Uterus (tissue), 4 donors: ENCODE results near the gene EPB41L3. TPM values are rescaled to one million over a fixed set of nuclear protein-coding genes. Genes with fewer than 3 reads are reported as not detected.

Experiments
- DNase-seq, 2 donors: peaks; one replicate each; pipeline ENCODE4 v3.0.0-alpha.2; 2019 to 2020
- H3K27ac ChIP-seq, 2 donors: fragments of 200-600 bp; sonication (generic); 1 replicate in 1 of 2; 2 replicates in 1 of 2; pipeline ENCODE4 v1.5.1; 2016 to 2018
- H3K27me3 ChIP-seq, 2 donors: fragments of 200-600 bp; sonication (generic); one replicate each; pipeline ENCODE4 v1.5.1; 2018 to 2019; ENCODE audit warnings: control low read depth in 1 of 2
- H3K36me3 ChIP-seq, 2 donors: fragments of 200-600 bp; sonication (generic); one replicate each; pipeline ENCODE4 v1.5.1; 2019; ENCODE audit warnings: control low read depth in 1 of 2
- H3K4me1 ChIP-seq, 2 donors: fragments of 200-600 bp; sonication (generic); one replicate each; pipeline ENCODE4 v1.5.1; 2018 to 2019; ENCODE audit warnings: control low read depth in 1 of 2
- H3K4me3 ChIP-seq, 2 donors: fragments of 200-600 bp; sonication (generic); 1 replicate in 1 of 2; 2 replicates in 1 of 2; pipeline ENCODE4 v1.5.1; 2018 to 2019; ENCODE audit warnings: mild to moderate bottlenecking in 1 of 2
- H3K9me3 ChIP-seq, 2 donors: fragments of 200-600 bp; sonication (generic); one replicate each; pipeline ENCODE4 v1.5.1; 2019; ENCODE audit warnings: control low read depth in 1 of 2
- CTCF ChIP-seq, 4 experiments: fragments of 200-600 bp in 2 of 4; fragments of 450-650 bp in 2 of 4; sonication (generic) in 2 of 4; IDR thresholded peaks; one replicate each; pipeline ENCODE4 v1.5.1; 2016 to 2019; ENCODE audit warnings: antibody characterized with exemption in 4 of 4, mild to moderate bottlenecking in 2 of 4, moderate library complexity in 1 of 4
- POLR2A ChIP-seq, 2 donors: fragments of 450-650 bp; IDR thresholded peaks; one replicate each; pipeline ENCODE4 v1.6.1; 2016; ENCODE audit warnings: antibody characterized with exemption in 2 of 2, mild to moderate bottlenecking in 1 of 2, moderate library complexity in 1 of 2
- intact Hi-C: fragments of 100-400 bp; cut with DNase I; formaldehyde crosslinking; loops from one replicate; pipeline ENCODE4 v1.15.1; 2023; ENCODE audit warnings: low total_unique reads
- total RNA-seq, 4 donors: library from RNA; depleted of rRNA in 3 of 4; stranded (reverse); fragments of >200 nt in 3 of 4; gene quantifications; one replicate each; pipeline versions ENCODE4 v1.1.0 to v1.2.4, GENCODE V29; 2014 to 2023
- donor health status: DM: yes; HTN: yes; CAD: no.

Gene EPB41L3
- total RNA-seq, 4 donors from 2014 or later: 31.5 to 111 (median 57.1) TPM

DNA sequence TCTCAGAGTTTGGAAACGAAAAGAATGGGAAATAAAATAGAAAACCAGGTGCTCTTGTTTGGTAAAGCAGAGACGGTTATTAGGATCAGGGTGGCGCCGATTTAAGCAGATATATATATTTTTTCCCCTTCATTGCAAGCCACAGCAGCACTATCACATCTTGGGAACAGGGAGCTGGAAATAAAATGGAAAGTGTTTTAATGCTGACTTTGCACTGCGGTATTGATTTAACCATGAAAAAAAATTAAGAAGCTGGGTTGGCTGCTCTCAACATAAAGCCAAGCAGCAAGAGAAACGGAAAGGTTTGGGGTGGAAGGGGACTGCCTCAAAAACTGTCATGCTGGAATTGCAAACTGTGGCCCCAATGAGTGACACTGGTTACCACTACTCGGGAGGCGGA lies 145.5 kb downstream of the EPB41L3 start:
- H3K4me1 ChIP-seq: no peaks in the 10 kb centered on the region
- H3K27ac ChIP-seq: no peak overlapping the region
- no peaks in the 10 kb centered on the region for H3K9me3 ChIP-seq
- TF ChIP-seq CTCF (IDR thresholded peaks at IDR 0.05): no peak
- TF ChIP-seq POLR2A (IDR thresholded peaks at IDR 0.05): no peak
- no peak overlapping the region for H3K4me3 ChIP-seq
- H3K36me3 ChIP-seq: no peaks in the 10 kb centered on the region
- no peaks in the 10 kb centered on the region for H3K27me3 ChIP-seq
- no peak for DNase-seq
- intact Hi-C loops: no loop called here

GRCh38 chr18:5397102-5397501 lies 146.7 kb downstream of the EPB41L3 start:
- H3K4me1 ChIP-seq: no peaks in the 10 kb centered on the region
- TF ChIP-seq POLR2A (IDR thresholded peaks at IDR 0.05): no peak
- TF ChIP-seq CTCF (IDR thresholded peaks at IDR 0.05): no peak
- no peaks in the 10 kb centered on the region for H3K27me3 ChIP-seq
- no peaks in the 10 kb centered on the region for H3K36me3 ChIP-seq
- H3K4me3 ChIP-seq: no peak overlapping the region
- H3K9me3 ChIP-seq: no peaks in the 10 kb centered on the region
- intact Hi-C loops: no loop called here
- DNase-seq: no peak
- no peak overlapping the region for H3K27ac ChIP-seq

GRCh38 chr18:5395860-5396448 lies 147.8 kb downstream of the EPB41L3 start:
- Histone ChIP-seq H3K27me3 (no peaks in the 10 kb centered on the region), H3K4me1 (no peaks in the 10 kb centered on the region), H3K4me3 (no peak overlapping the region), H3K27ac (no peak overlapping the region), H3K36me3 (no peaks in the 10 kb centered on the region), H3K9me3 (no peaks in the 10 kb centered on the region)
- no peak for DNase-seq
- intact Hi-C loops: no loop called here
- TF ChIP-seq CTCF (IDR thresholded peaks at IDR 0.05) (no peak), POLR2A (IDR thresholded peaks at IDR 0.05) (no peak)

DNA sequence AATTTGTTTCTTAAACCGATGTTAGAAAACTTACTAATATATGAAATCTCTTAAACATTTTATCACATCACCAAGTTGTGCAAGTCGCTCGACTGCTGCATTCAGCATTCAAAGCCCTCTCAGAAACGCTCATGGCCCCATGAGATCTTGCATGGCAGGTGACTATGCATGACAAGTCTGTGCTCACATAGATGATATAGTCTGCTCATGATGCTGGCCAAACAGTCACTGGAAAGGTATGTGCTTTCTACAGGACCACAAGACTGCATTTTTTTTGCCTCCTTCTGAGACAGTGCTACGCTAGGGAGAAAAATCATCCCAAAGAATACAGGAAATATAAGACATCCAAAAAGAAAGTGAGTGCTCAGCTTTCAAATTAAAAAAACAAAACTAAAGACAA lies 150.0 kb downstream of the EPB41L3 start:
- no peaks in the 10 kb centered on the region for H3K36me3 ChIP-seq
- H3K4me1 ChIP-seq: no peaks in the 10 kb centered on the region
- intact Hi-C loops: no loop called here
- no peaks in the 10 kb centered on the region for H3K9me3 ChIP-seq
- TF ChIP-seq CTCF (IDR thresholded peaks at IDR 0.05): no peak
- no peak for TF ChIP-seq POLR2A (IDR thresholded peaks at IDR 0.05)
- no peak overlapping the region for H3K27ac ChIP-seq
- H3K4me3 ChIP-seq: no peak overlapping the region
- H3K27me3 ChIP-seq: no peaks in the 10 kb centered on the region
- no peak for DNase-seq

- H3K27ac ChIP-seq: no peak overlapping the region
- H3K27me3 ChIP-seq: no peaks in the 10 kb centered on the region
- TF ChIP-seq POLR2A (IDR thresholded peaks at IDR 0.05): no peak
- no peak for TF ChIP-seq CTCF (IDR thresholded peaks at IDR 0.05)
- no peak for DNase-seq
- H3K4me3 ChIP-seq: no peak overlapping the region
- no peaks in the 10 kb centered on the region for H3K36me3 ChIP-seq
- no peaks in the 10 kb centered on the region for H3K9me3 ChIP-seq
- intact Hi-C loops: no loop called here
- H3K4me1 ChIP-seq: no peaks in the 10 kb centered on the region
These were observed 152.4 kb downstream of the EPB41L3 start for GRCh38 chr18:5391409-5391808.
